HG02623 (cell line): ENCODE data around the gene BUD31.
A peak's percentile ranks its signal among the peaks of the same experiment; 100 is the strongest.
"Not testable (repeated sequence)": the region's sequence is repeated elsewhere in the genome, so short reads cannot be mapped to it uniquely, and the experiment has no call there.

Source experiments
- ATAC-seq: cut with Tn5 transposase; IDR thresholded peaks from one replicate; pipeline ENCODE4 v1.9.1; 2021; ENCODE audit warnings: moderate library complexity; ENCODE audit not compliant: unreplicated experiment

The BUD31 gene

GRCh38 chr7:99408379-99409191, at the start of gene BUD31, which contains the start of gene PDAP1:
Gene BUD31 (plus strand): TSS chr7:99408969. CDS start chr7:99411093, 2,124 bp downstream.
Gene PDAP1 (minus strand): TSS chr7:99408597. CDS start chr7:99408548, 49 bp downstream.
- peak; percentile 75 for ATAC-seq

GRCh38 chr7:99359465-99360154, 49.2 kb upstream of the BUD31 start:
- ATAC-seq: no peak

GRCh38 chr7:99362801-99363200, 46.0 kb upstream of the BUD31 start:
- no peak for ATAC-seq

GRCh38 chr7:99363286-99363685, 45.5 kb upstream of the BUD31 start:
- no peak for ATAC-seq

- ATAC-seq: no peak
These were observed 43.2 kb upstream of the BUD31 start for GRCh38 chr7:99365318-99366141.

GRCh38 chr7:99366646-99367045, 42.1 kb upstream of the BUD31 start:
- no peak for ATAC-seq

- no peak for ATAC-seq
These were observed 39.9 kb upstream of the BUD31 start for GRCh38 chr7:99368750-99369389.

GRCh38 chr7:99369767-99370391, 38.9 kb upstream of the BUD31 start:
- ATAC-seq: no peak

- ATAC-seq: no peak
These were observed 37.3 kb upstream of the BUD31 start for GRCh38 chr7:99371376-99371920.

- ATAC-seq: no peak
These were observed 36.3 kb upstream of the BUD31 start for GRCh38 chr7:99372275-99373090.

GRCh38 chr7:99373091-99374066, 35.4 kb upstream of the BUD31 start:
- no peak for ATAC-seq

- ATAC-seq: peak; percentile 57
These were observed 34.4 kb upstream of the BUD31 start, which contains the start of gene ARPC1B for GRCh38 chr7:99374111-99375064. Gene ARPC1B (plus strand): TSS chr7:99374730. CDS start chr7:99385715, 10,985 bp downstream.

GRCh38 chr7:99375070-99375807, 33.5 kb upstream of the BUD31 start:
- ATAC-seq: peak; percentile 32

GRCh38 chr7:99379043-99379577, 29.7 kb upstream of the BUD31 start:
- ATAC-seq: no peak

- ATAC-seq: not testable (repeated sequence)
These were observed 29.1 kb upstream of the BUD31 start for GRCh38 chr7:99379693-99380031.
